GM12891 (cell line): ENCODE results near the gene SLC25A5.

ENCODE experiments used
- PAX5 ChIP-seq: IDR thresholded peaks from 2 replicates; pipeline ENCODE4 v1.6.1; 2011; ENCODE audit warnings: low read length, moderate library complexity, mild to moderate bottlenecking; ENCODE audit not compliant: insufficient read depth, severe bottlenecking
- POLR2A ChIP-seq: IDR thresholded peaks from 2 replicates; pipeline ENCODE4 v1.6.1; 2011; ENCODE audit warnings: low read depth, low read length, control low read depth
- POLR2AphosphoS5 ChIP-seq: IDR thresholded peaks from 2 replicates; pipeline ENCODE4 v1.6.1; 2011; ENCODE audit warnings: low read depth, low read length, control low read depth
- TAF1 ChIP-seq: IDR thresholded peaks from 2 replicates; pipeline ENCODE4 v1.6.1; 2011; ENCODE audit warnings: low read depth, low read length, control low read depth

DNA sequence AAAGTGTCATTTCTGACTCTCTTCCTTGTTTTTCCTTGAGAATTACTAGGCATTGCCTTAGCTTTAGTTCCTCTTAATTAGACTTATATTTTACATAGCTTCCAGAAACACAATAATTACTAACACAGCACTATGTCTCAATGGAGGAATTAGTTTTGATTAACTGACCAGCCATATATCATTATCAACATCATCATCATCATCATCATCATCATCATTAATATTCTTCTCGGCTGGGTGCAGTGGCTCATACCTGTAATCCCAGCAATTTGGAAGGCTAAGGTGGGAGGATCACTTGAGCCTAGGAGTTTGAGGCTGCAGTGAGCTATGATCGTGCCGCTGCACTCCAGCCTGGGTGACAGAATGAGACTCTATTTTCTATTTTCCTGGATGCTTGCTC is 2.7 kb upstream of the SLC25A5 start:
- TF ChIP-seq POLR2A: no peak
- TF ChIP-seq POLR2AphosphoS5: no peak
- TF ChIP-seq TAF1: no peak
- no peak for TF ChIP-seq PAX5
